HEK293T (cell line): ENCODE results near the gene BRI3BP.
"Not testable (repeated sequence)": the region's sequence is repeated elsewhere in the genome, so short reads cannot be mapped to it uniquely, and the experiment has no call there.

Experiments
- CTCF ChIA-PET: fragments of 350-600 bp; formaldehyde crosslinking; extraction: SDS; loops from one replicate; lab custom pipeline; 2021; ENCODE audit warnings: antibody characterized with exemption, inconsistent platforms; lab: Yijun Ruan, JAX
- POLR2A ChIA-PET: fragments of 350-600 bp; formaldehyde crosslinking; extraction: SDS; loops from one replicate; lab custom pipeline; 2020; ENCODE audit warnings: antibody characterized with exemption, inconsistent platforms; lab: Yijun Ruan, JAX
- DNase-seq: peaks from one replicate; pipeline ENCODE4 v3.0.0; 2012; ENCODE audit warnings: mixed read lengths; ENCODE audit errors: extremely low spot score
- ARNT ChIP-seq: fragments of 450-650 bp; IDR thresholded peaks from 2 replicates; pipeline ENCODE4 v1.6.1; 2017; ENCODE audit warnings: mild to moderate bottlenecking
- BHLHE40 ChIP-seq: fragments of 450-650 bp; IDR thresholded peaks from 2 replicates; pipeline ENCODE4 v1.6.1; 2016; ENCODE audit warnings: mild to moderate bottlenecking, moderate library complexity, borderline replicate concordance
- CTBP1 ChIP-seq: fragments of 450-650 bp; IDR thresholded peaks from 2 replicates; pipeline ENCODE4 v1.6.1; 2016; ENCODE audit warnings: borderline replicate concordance
- ELF4 ChIP-seq: fragments of 450-650 bp; IDR thresholded peaks from 2 replicates; pipeline ENCODE4 v1.6.1; 2017; ENCODE audit warnings: antibody characterized with exemption
- FOXA1 ChIP-seq: fragments of 450-650 bp; IDR thresholded peaks from 2 replicates; pipeline ENCODE4 v1.6.1; 2016; ENCODE audit warnings: mild to moderate bottlenecking
- FOXK2 ChIP-seq: fragments of 450-650 bp; IDR thresholded peaks from 2 replicates; pipeline ENCODE4 v1.6.1; 2016; ENCODE audit warnings: mild to moderate bottlenecking
- FOXM1 ChIP-seq: fragments of 450-650 bp; IDR thresholded peaks from 2 replicates; pipeline ENCODE4 v1.6.1; 2017; ENCODE audit warnings: mild to moderate bottlenecking, borderline replicate concordance
- HDGF ChIP-seq: fragments of 450-650 bp; IDR thresholded peaks from 2 replicates; pipeline ENCODE4 v1.6.1; 2017; ENCODE audit warnings: antibody characterized with exemption, borderline replicate concordance
- L3MBTL2 ChIP-seq: fragments of 450-650 bp; conservative IDR thresholded peaks from 2 replicates; pipeline ENCODE4 v1.6.1; 2016; ENCODE audit warnings: mild to moderate bottlenecking
- LEF1 ChIP-seq: fragments of 450-650 bp; IDR thresholded peaks from 2 replicates; pipeline ENCODE4 v1.6.1; 2017; ENCODE audit warnings: mild to moderate bottlenecking, borderline replicate concordance
- NFRKB ChIP-seq: fragments of 450-650 bp; IDR thresholded peaks from 2 replicates; pipeline ENCODE4 v1.6.1; 2016; ENCODE audit warnings: mild to moderate bottlenecking, moderate library complexity
- PKNOX1 ChIP-seq: fragments of 450-650 bp; IDR thresholded peaks from 2 replicates; pipeline ENCODE4 v1.6.1; 2016
- SP1 ChIP-seq: fragments of 450-650 bp; IDR thresholded peaks from 2 replicates; pipeline ENCODE4 v1.6.1; 2017
- SUZ12 ChIP-seq: fragments of 450-650 bp; IDR thresholded peaks from 2 replicates; pipeline ENCODE4 v1.6.1; 2016; ENCODE audit warnings: mild to moderate bottlenecking
- TARDBP ChIP-seq: fragments of 450-650 bp; IDR thresholded peaks from 2 replicates; pipeline ENCODE4 v1.6.1; 2016
- ZNF384 ChIP-seq: fragments of 450-650 bp; IDR thresholded peaks from 2 replicates; pipeline ENCODE4 v1.6.1; 2016

Gene BRI3BP

DNA sequence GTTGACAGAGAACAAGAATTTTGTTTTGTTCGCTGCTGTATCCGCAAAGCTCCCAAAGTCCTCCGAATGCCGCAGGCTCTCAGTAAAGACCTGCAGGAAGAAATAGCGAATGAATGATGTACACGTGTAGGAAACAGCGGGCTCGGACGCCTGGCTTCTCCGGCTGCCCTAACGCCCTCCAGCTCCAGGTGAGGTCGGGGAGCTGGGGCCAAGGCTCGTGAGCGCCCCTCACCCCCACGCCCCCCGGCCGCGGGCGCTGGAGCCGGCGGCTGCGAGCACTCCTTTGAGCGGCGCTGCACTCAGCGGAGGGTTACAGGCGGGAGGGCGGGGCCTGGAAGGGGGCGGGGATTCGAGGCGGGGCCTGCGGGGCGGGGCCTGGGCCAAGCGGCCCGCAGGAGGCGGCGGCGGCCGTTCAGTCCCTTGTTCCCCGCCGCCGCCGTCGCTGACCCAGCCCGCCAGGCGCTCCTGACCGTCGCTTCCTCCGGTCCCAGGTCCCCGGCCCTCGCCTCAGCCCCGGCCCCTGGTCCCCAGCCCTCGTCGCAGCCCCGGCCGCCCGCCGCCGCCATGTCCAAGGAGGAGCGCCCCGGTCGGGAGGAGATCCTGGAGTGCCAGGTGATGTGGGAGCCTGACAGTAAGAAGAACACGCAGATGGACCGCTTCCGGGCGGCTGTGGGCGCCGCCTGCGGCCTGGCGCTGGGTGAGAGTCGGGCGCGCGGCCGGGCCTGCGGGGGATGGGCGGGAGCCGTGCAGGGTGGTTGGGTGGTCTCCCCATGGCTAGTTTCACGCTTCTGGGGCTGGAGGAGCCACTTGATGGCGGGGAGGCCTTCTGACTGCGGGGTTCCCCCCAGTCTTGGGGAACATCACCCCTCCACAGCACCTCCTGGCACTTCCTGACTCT lies 71.8 kb downstream of the BRI3BP start, which contains the start of gene AACS:
Gene AACS (plus strand): TSS at position 415 of the 898 bp plus-strand sequence. CDS start 150 bp downstream, at position 565.
- CTCF ChIA-PET: interaction anchor here (0.6 kb wide), 1 partner anchor 177 kb away, joined by 4 read pairs; no protein-coding TSS in a partner anchor

GRCh38 chr12:125065919-125066570 lies 72.6 kb downstream of the BRI3BP start:
- DNase-seq: no peak
- POLR2A ChIA-PET: no interaction called here
- no peak for TF ChIP-seq BHLHE40
- TF ChIP-seq ARNT: no peak
- CTCF ChIA-PET: no interaction called here

More for the DNA sequence above, 71.8 kb downstream of the BRI3BP start, which contains the start of gene AACS:
- POLR2A ChIA-PET: interaction anchor here (1.7 kb wide), 1 partner anchor 15 kb away, joined by 18 read pairs; no protein-coding TSS in a partner anchor
- DNase-seq: peak; percentile 93
- TF ChIP-seq SUZ12 (no peak), L3MBTL2 (0 out of 2 replicates have a peak, but pooled peaks have one; percentile 33)

DNA sequence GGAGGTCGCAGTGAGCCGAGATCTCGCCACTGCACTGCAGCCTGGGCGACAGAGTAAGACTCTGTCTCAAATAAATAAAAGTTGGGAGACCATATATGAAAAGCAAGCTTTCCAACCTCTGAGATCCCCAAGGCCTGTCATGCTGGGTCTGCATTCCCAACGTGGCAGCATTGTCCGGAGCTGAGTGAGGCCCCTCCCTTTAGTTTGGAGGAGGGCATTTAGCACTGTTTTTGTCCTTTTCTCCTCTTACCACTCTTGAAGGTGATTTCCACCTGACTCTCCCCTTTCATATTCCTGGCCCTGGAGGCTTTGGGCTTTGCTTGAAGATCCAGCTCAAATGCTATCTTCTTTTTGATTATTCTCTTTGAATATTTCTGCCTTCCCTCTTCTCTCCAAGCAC lies 74.9 kb downstream of the BRI3BP start:
- TF ChIP-seq PKNOX1 (no peak), FOXM1 (no peak), NFRKB (no peak), CTBP1 (no peak), ELF4 (no peak), TARDBP (no peak), L3MBTL2 (no peak)
- CTCF ChIA-PET: no interaction called here
- no peak for DNase-seq
- POLR2A ChIA-PET: interaction anchor here (1.5 kb wide), 1 partner anchor 19 kb away, joined by 4 read pairs; no protein-coding TSS in a partner anchor

DNA sequence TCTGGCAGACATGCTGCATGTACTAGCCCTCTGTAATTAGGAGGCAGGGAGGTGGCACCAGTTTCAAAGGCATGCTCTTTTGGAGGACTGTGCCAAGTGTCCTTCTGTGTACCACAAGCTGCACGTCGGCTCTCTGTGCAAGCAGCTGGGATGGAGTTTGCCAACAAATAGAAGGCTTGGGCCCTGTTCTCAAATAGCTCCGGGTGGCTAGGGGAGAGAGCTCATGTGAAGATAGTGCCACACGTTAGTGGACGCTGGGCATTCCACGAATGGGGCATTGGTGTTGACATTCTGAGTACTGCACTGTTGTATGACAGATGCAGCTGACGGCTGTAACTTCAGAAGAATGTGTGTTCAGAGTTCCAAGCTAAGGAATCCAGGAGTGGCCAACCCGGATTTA lies 76.2 kb downstream of the BRI3BP start:
- DNase-seq: no peak
- POLR2A ChIA-PET: interaction anchor here (1.0 kb wide), 1 partner anchor 20 kb away, joined by 4 read pairs; no protein-coding TSS in a partner anchor
- no peak for TF ChIP-seq FOXM1
- CTCF ChIA-PET: no interaction called here

DNA sequence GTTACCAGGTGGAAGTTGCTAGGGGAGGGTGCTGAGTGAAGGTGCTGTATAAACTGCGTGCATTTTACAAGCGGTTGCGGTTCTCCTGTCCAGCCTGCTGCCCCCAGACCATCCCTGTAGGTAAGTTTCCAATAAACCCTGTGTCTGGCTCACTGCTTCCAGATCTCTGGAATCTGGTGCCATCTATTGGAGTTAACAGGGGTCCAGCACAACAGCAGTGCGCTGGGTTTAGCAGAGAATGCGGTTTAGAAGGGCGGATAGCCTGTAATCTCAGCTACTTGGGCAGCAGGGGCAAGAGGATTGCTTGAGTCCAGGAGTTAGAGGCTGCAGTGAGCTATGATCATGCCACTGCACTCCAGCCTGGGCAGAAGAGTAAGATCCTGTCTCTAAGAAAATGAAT lies 76.7 kb downstream of the BRI3BP start:
- no peak for DNase-seq
- POLR2A ChIA-PET: interaction anchor here (1.0 kb wide), 1 partner anchor 21 kb away, joined by 4 read pairs; no protein-coding TSS in a partner anchor
- CTCF ChIA-PET: interaction anchor here (1.0 kb wide), 1 partner anchor 8 kb away, joined by 3 read pairs; no protein-coding TSS in a partner anchor
- TF ChIP-seq L3MBTL2: no peak
- no peak for TF ChIP-seq FOXM1
- no peak for TF ChIP-seq FOXK2
- no peak for TF ChIP-seq CTBP1
- TF ChIP-seq HDGF: no peak
- TF ChIP-seq NFRKB: no peak

- CTCF ChIA-PET: interaction anchor here (1.0 kb wide), 1 partner anchor 8 kb away, joined by 3 read pairs; no protein-coding TSS in a partner anchor
- TF ChIP-seq ZNF384: no peak
- TF ChIP-seq ELF4: no peak
- no peak for TF ChIP-seq SP1
- DNase-seq: no peak
- POLR2A ChIA-PET: no interaction called here
These were observed 77.4 kb downstream of the BRI3BP start for GRCh38 chr12:125070661-125071390.

GRCh38 chr12:125071456-125071855 lies 78.0 kb downstream of the BRI3BP start:
- ChIA-PET CTCF (no interaction called here), POLR2A (no interaction called here)
- DNase-seq: no peak
- TF ChIP-seq NFRKB (no peak), L3MBTL2 (no peak), CTBP1 (no peak)

- CTCF ChIA-PET: no interaction called here
These were observed 79.1 kb downstream of the BRI3BP start for GRCh38 chr12:125072496-125072895.

GRCh38 chr12:125074294-125074693 lies 80.8 kb downstream of the BRI3BP start:
- CTCF ChIA-PET: not testable (repeated sequence)

More at GRCh38 chr12:125072496-125072895, 79.1 kb downstream of the BRI3BP start:
- no peak for DNase-seq
- POLR2A ChIA-PET: interaction anchor here (0.7 kb wide), 1 partner anchor 23 kb away, joined by 3 read pairs; no protein-coding TSS in a partner anchor
- TF ChIP-seq LEF1 (no peak), FOXK2 (no peak), L3MBTL2 (no peak), FOXM1 (no peak), PKNOX1 (no peak), FOXA1 (no peak), NFRKB (no peak)

More at GRCh38 chr12:125074294-125074693, 80.8 kb downstream of the BRI3BP start:
- POLR2A ChIA-PET, DNase-seq: not testable (repeated sequence)
